ENCODE measurements around the gene GPR176.

The GPR176 gene

GRCh38 chr15:39792844-39793335, 127.2 kb downstream of the GPR176 start:
- no peak overlapping the region for H3K4me3 Mint-ChIP-seq
- no peak for DNase-seq (ENCODE audit: low spot score)
- no peaks in the 10 kb centered on the region for H3K9me3 Mint-ChIP-seq
- peaks cover 35% of the 10 kb centered on the region for H3K27me3 Mint-ChIP-seq (ENCODE audit: low read depth)
- no peak overlapping the region for H3K27ac Mint-ChIP-seq
- H3K36me3 Mint-ChIP-seq (ENCODE audit: low read depth), result no peaks in the 10 kb centered on the region
- H3K4me1 Mint-ChIP-seq (ENCODE audit: low read depth), result peaks cover 6% of the 10 kb centered on the region

DNA sequence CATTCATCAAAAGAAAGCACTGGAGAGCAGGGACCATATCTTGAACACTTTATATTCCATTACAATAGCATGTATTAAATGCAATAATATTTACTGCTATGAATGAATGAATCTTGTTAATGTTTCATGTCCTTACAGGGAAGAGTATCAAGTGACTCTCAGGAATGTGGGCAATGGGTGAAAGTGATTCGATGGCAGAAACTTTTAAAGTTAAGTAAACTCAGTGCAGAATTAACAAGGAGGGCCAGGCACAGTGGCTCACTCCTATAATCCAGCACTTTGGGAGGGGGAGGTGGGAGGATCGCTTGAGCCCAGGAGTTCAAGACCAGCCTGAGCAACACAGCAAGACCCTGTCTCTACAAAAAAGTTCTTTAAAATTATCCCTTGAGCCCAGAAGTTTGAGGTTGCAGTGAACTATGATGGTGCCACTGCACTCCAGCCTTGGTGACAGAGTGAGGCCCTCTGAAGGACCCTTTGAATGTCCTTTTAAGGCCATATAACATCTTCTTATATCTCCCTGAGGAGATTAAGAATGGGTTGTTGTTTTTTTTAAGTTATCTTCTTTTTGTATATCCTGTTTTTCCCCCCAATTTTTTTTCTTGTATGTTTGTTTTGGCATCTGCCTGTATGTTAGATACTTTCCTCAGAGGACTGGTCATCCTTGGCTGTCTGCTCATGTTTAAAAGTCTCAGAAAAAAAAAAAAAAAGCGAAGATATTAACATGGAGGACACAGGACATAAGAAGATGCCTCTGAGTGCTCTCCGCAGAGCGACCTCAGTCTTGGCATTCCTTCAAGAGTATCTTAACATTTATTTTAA, 127.8 kb downstream of the GPR176 start:
- Mint-ChIP-seq H3K27me3 (ENCODE audit: low read depth) (peaks cover 35% of the 10 kb centered on the region), H3K36me3 (ENCODE audit: low read depth) (no peaks in the 10 kb centered on the region), H3K27ac (no peak overlapping the region), H3K9me3 (no peaks in the 10 kb centered on the region), H3K4me1 (ENCODE audit: low read depth) (peaks cover 9% of the 10 kb centered on the region), H3K4me3 (no peak overlapping the region)
- no peak for DNase-seq (ENCODE audit: low spot score)

DNA sequence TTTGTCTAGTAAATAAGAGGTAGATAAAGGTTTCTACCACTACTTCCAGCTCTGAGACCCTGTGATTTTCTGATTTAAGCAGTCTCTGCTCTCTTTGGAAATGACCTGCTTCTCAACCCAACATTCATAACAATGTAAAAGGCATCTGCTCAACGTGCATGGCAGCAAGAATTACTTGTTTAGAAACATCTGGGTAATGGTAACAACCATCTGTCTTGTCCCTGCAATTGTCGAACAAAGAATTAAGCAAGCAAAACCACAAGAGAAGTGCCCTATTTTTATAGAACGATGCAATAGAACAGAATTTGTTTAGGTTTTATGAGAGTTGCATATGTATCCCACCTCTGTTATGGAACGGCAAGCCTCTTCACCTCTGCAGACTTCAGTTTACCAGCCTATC, 130.3 kb downstream of the GPR176 start:
- Mint-ChIP-seq H3K4me3 (no peak overlapping the region), H3K27me3 (ENCODE audit: low read depth) (peaks cover 18% of the 10 kb centered on the region)
- DNase-seq (ENCODE audit: low spot score), result no peak

GRCh38 chr15:39788800-39789565, 131.1 kb downstream of the GPR176 start:
- Mint-ChIP-seq H3K4me1 (ENCODE audit: low read depth) (peaks cover 24% of the 10 kb centered on the region), H3K36me3 (ENCODE audit: low read depth) (peaks cover 4% of the 10 kb centered on the region), H3K4me3 (no peak overlapping the region), H3K27ac (no peak overlapping the region), H3K9me3 (no peaks in the 10 kb centered on the region), H3K27me3 (ENCODE audit: low read depth) (peaks cover 11% of the 10 kb centered on the region)
- no peak for DNase-seq (ENCODE audit: low spot score)

More for the DNA sequence above, 130.3 kb downstream of the GPR176 start:
- Mint-ChIP-seq H3K4me1 (ENCODE audit: low read depth) (peaks cover 21% of the 10 kb centered on the region), H3K9me3 (no peaks in the 10 kb centered on the region), H3K36me3 (ENCODE audit: low read depth) (peaks cover 3% of the 10 kb centered on the region), H3K27ac (no peak overlapping the region)

GRCh38 chr15:39788108-39788507, 132.0 kb downstream of the GPR176 start:
- Mint-ChIP-seq H3K4me1 (ENCODE audit: low read depth) (peaks cover 30% of the 10 kb centered on the region), H3K4me3 (no peak overlapping the region), H3K9me3 (no peaks in the 10 kb centered on the region), H3K27me3 (ENCODE audit: low read depth) (peaks cover 5% of the 10 kb centered on the region), H3K27ac (no peak overlapping the region), H3K36me3 (ENCODE audit: low read depth) (peaks cover 4% of the 10 kb centered on the region)
- DNase-seq (ENCODE audit: low spot score), result peak; percentile 37

- no peaks in the 10 kb centered on the region for H3K9me3 Mint-ChIP-seq
- DNase-seq (ENCODE audit: low spot score), result no peak
- peaks cover 4% of the 10 kb centered on the region for H3K36me3 Mint-ChIP-seq (ENCODE audit: low read depth)
- no peak overlapping the region for H3K4me3 Mint-ChIP-seq
- peaks cover 2% of the 10 kb centered on the region for H3K27me3 Mint-ChIP-seq (ENCODE audit: low read depth)
- no peak overlapping the region for H3K27ac Mint-ChIP-seq
- H3K4me1 Mint-ChIP-seq (ENCODE audit: low read depth), result peaks cover 30% of the 10 kb centered on the region
Measured at GRCh38 chr15:39787479-39787878, 132.6 kb downstream of the GPR176 start.

DNA sequence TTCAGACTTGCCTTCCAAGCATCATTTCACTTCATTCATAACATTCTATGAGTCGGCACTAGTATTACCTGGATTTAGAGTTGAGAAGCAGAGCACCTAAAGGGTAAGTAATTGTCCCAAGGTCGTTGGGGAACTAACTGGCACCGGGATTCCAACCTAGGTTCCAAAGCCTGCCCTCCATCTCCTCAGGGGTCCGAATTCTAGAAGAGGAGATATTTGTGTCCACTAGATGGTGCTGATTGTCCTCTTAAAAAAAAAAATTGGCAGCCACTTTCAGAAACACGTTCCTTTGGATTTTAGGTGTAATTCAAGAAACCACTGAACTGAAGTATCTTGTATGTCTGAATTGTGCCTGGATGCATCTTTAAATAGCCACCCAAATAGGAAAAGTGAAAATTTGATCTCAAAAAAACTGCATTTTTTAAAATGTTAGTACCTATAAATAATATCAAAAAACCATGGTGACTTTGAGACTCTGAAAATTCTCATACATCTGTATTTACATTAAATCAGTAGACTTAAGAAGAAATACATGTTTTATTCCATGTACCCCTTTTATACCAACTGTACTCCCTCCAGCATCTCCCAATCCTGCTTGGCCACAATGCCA, 133.5 kb downstream of the GPR176 start:
- Mint-ChIP-seq H3K27ac (no peak overlapping the region), H3K4me1 (ENCODE audit: low read depth) (peaks cover 36% of the 10 kb centered on the region), H3K36me3 (ENCODE audit: low read depth) (peaks cover 4% of the 10 kb centered on the region), H3K4me3 (no peak overlapping the region), H3K9me3 (no peaks in the 10 kb centered on the region), H3K27me3 (ENCODE audit: low read depth) (no peaks in the 10 kb centered on the region)
- DNase-seq (ENCODE audit: low spot score), result no peak

GRCh38 chr15:39785841-39786240, 134.2 kb downstream of the GPR176 start:
- Mint-ChIP-seq H3K4me1 (ENCODE audit: low read depth) (peaks cover 42% of the 10 kb centered on the region), H3K27me3 (ENCODE audit: low read depth) (no peaks in the 10 kb centered on the region), H3K9me3 (peaks cover 3% of the 10 kb centered on the region), H3K27ac (no peak overlapping the region), H3K4me3 (peak overlapping the region; percentile 16), H3K36me3 (ENCODE audit: low read depth) (peaks cover 4% of the 10 kb centered on the region)
- no peak for DNase-seq (ENCODE audit: low spot score)

GRCh38 chr15:39785139-39785538, 134.9 kb downstream of the GPR176 start:
- DNase-seq (ENCODE audit: low spot score), result no peak
- H3K27ac Mint-ChIP-seq, result no peak overlapping the region

GRCh38 chr15:39784638-39785037, 135.4 kb downstream of the GPR176 start:
- H3K4me1 Mint-ChIP-seq (ENCODE audit: low read depth), result peaks cover 43% of the 10 kb centered on the region
- DNase-seq (ENCODE audit: low spot score), result no peak
- peak overlapping the region; percentile 44 for H3K4me3 Mint-ChIP-seq
- H3K9me3 Mint-ChIP-seq, result peaks cover 3% of the 10 kb centered on the region
- H3K36me3 Mint-ChIP-seq (ENCODE audit: low read depth), result peaks cover 4% of the 10 kb centered on the region
- H3K27ac Mint-ChIP-seq, result no peak overlapping the region
- peaks cover 3% of the 10 kb centered on the region for H3K27me3 Mint-ChIP-seq (ENCODE audit: low read depth)

More at GRCh38 chr15:39785139-39785538, 134.9 kb downstream of the GPR176 start:
- Mint-ChIP-seq H3K27me3 (ENCODE audit: low read depth) (peaks cover under 1% of the 10 kb centered on the region), H3K9me3 (peaks cover 3% of the 10 kb centered on the region), H3K4me3 (peak overlapping the region; percentile 44), H3K4me1 (ENCODE audit: low read depth) (peaks cover 43% of the 10 kb centered on the region), H3K36me3 (ENCODE audit: low read depth) (peaks cover 4% of the 10 kb centered on the region)

- Mint-ChIP-seq H3K27me3 (ENCODE audit: low read depth) (peaks cover 3% of the 10 kb centered on the region), H3K4me1 (ENCODE audit: low read depth) (peaks cover 43% of the 10 kb centered on the region), H3K4me3 (peak overlapping the region; percentile 86), H3K27ac (peak overlapping the region; percentile 78), H3K9me3 (peaks cover 3% of the 10 kb centered on the region), H3K36me3 (ENCODE audit: low read depth) (peaks cover 4% of the 10 kb centered on the region)
- DNase-seq (ENCODE audit: low spot score), result no peak
Measured at GRCh38 chr15:39784125-39784524, 135.9 kb downstream of the GPR176 start.

GRCh38 chr15:39783244-39783820, 136.7 kb downstream of the GPR176 start:
- Mint-ChIP-seq H3K9me3 (peaks cover 3% of the 10 kb centered on the region), H3K4me1 (ENCODE audit: low read depth) (peaks cover 40% of the 10 kb centered on the region), H3K27ac (peak overlapping the region; percentile 78), H3K27me3 (ENCODE audit: low read depth) (peaks cover 8% of the 10 kb centered on the region), H3K36me3 (ENCODE audit: low read depth) (peaks cover 4% of the 10 kb centered on the region), H3K4me3 (peak overlapping the region; percentile 86)
- no peak for DNase-seq (ENCODE audit: low spot score)

GRCh38 chr15:39782441-39783138, 137.5 kb downstream of the GPR176 start, which contains the start of gene FSIP1:
Gene FSIP1, minus strand, starts transcription at chr15:39782841. Its CDS starts 6,317 bp downstream, at chr15:39776524.
- Mint-ChIP-seq H3K27me3 (ENCODE audit: low read depth) (peaks cover 13% of the 10 kb centered on the region), H3K36me3 (ENCODE audit: low read depth) (peaks cover 4% of the 10 kb centered on the region), H3K9me3 (peaks cover 3% of the 10 kb centered on the region), H3K4me3 (peak within 1 kb of the TSS; percentile 86), H3K27ac (peak within 1 kb of the TSS; percentile 78), H3K4me1 (ENCODE audit: low read depth) (peaks cover 35% of the 10 kb centered on the region)
- peak; percentile 96 for DNase-seq (ENCODE audit: low spot score)
